Measurements from ENCODE around the gene CORO6.

The CORO6 gene

DNA sequence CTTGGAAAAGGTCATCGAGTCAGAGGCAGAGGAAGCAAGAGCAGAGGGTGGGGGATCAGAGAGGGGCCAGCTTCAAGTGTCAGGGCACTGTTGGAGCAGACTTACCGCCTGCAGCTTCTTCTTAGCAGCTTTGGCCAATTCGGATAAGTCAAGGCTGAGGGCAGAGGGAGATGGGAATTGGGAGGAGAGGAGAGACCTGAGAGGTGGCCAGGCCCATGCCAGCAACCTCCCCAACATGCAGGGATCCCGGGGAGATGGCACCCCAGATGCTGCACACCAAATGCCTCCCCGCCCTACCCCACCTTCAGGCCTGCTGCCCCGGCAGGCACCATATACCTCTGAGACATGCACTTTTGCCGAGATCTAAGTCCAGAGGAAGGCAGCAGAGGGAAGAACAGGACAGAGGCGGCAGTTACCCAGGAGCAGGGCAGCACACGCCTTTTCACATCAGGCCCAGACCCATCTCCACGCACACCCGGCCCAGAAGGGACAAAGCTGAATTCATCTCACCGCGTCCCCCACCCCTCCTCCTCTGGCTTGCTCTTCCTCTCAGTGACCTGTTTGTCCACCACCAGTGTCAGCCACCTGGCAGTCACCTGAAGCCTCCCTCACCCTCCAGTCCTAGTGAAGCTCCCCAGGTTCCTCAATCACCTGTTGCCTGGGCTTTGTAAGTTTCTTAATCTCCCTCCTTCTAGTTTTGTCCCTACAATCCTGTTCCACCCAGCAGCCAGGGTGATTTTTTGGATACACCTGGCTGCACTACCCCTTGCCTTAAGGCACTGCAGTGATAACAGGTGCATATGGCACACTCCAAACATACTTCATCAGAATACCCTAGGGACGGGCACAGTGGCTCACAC lies 43.9 kb downstream of the CORO6 start:
- DNase-seq (ENCODE audit: extremely low read depth in 1 of 2, low read depth in 1 of 2) = no peak

DNA sequence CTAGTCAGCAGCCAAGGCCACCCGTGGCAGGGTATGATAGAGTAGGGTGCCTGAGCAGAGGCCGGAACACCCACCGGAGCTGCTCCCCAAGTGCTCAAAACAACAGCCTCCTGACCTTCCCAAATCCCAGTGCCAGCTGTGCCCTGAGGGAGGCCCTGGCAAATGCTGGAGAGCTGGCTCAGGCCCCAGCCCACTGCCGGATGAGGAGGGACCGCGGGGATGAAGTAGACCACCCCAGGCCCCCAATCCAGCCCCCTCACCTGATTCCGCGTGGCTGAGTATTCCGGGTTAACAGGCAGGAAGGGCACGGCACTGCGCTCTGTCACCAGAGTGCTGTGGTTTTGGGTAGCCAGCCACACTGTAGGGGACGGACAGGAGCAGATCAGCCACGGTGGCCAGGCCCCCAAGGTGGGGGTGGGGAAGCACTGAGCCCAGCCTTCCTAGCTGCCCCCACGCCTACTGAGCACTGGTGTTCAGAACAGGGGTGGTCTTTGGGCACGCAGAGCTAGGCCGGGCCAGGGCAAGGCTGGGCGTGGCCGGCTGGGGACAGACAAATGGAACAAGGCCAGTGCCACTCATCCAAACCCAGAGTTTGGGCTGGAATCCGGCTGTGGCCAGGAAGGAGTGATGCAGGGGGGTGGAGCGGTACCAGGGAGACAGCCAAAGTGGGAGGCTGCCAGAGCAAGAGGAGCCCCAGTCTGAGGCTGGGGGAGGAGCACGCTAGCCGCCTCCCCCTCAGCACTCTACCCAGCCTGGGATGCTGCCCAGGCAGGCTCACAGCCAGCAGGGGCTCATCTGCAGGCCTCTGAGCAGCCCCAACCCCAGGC lies 45.1 kb downstream of the CORO6 start:
- no peak for DNase-seq (ENCODE audit: extremely low read depth in 1 of 2, low read depth in 1 of 2)

DNA sequence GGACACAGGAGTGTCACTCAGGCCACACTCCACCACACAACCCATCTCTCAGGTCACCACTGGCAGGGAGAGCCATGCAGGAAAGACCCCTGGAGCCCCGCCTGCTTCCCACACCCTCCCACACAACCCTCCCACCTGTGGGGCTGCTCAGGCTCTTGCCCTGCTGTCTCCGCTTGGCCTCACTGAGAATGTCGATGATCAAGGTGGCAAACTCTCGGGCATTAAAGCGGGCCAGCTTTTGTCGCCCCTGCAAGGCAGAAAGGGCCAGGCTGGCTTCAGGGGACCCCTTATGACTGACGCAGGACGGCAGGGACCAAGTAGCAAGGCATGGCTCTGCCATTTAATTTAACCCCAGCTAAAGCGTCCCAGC lies 45.7 kb downstream of the CORO6 start:
- DNase-seq (ENCODE audit: extremely low read depth in 1 of 2, low read depth in 1 of 2) = no peak

DNA sequence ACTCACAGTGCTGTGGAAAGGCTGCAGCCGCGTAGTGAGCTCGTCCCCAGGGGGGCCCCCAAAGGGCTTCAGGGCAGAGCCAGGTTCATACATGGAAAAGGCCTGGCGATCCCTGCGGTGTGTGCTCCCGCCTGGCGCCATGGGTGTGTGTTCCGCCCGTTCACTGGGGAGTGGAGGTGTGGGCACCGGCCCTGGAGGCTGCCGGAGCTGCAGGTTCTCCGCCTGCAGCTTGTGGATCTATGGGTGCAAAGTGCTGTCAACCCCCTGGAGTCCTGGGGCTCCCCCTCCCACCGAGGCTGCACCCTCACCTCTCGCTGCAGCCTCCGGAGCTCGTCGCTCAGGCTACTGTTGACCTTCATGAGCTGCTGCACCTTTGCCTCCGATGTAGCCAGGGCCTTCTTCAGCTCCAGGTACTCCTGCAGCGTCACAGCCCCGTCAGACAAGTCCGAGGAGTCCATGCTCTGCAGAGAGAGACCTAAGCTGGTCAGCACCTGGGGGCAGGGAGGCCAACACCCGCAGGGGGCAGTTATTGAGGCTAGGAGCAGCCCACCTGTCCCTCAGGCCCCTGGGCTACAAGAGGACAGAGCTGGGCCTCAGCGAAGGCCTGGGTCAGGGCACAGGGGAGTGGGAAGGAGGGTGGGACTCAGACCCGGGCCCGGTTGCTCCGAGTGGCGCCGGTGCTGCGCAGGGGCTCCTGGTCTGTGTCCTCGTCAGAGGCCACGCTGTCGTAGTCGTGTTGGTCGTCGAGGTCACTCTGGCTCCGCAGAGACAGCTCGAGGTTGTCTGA lies 46.3 kb downstream of the CORO6 start:
- no peak for DNase-seq (ENCODE audit: extremely low read depth in 1 of 2, low read depth in 1 of 2)

DNA sequence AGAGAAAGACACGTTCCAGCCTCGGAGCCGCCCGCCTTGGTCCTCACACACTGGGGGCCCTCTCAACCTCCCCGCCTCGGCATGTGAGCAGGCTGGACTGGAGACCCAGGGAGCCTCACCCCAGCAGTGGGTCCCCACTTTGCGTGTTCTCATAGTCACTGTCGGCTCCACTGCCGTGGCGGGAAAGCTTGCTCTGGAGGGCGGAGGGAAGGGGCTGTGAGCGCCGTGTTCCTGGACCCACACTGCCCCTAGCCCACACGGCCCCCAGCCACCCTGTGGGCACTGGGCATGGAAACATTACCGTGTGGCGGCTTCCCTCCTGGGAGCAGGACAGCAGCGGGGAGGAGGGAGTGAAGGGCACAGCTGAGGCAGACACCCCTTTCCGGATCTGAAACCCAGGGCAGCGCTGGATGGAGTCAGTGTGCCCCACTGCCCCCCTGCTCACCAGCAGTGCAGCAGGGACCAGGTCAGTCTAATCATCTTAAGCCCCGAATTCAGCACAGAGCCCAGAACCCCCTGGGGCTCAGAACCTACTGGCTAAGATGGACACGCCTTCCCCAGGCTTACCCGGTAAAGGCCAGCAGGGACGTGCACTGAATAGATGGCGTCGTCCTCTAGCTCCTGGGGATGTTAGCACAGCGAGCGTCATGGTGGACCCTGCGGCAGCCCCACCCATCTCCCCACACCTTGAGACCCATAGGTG lies 47.0 kb downstream of the CORO6 start:
- no peak for DNase-seq (ENCODE audit: extremely low read depth in 1 of 2, low read depth in 1 of 2)

DNA sequence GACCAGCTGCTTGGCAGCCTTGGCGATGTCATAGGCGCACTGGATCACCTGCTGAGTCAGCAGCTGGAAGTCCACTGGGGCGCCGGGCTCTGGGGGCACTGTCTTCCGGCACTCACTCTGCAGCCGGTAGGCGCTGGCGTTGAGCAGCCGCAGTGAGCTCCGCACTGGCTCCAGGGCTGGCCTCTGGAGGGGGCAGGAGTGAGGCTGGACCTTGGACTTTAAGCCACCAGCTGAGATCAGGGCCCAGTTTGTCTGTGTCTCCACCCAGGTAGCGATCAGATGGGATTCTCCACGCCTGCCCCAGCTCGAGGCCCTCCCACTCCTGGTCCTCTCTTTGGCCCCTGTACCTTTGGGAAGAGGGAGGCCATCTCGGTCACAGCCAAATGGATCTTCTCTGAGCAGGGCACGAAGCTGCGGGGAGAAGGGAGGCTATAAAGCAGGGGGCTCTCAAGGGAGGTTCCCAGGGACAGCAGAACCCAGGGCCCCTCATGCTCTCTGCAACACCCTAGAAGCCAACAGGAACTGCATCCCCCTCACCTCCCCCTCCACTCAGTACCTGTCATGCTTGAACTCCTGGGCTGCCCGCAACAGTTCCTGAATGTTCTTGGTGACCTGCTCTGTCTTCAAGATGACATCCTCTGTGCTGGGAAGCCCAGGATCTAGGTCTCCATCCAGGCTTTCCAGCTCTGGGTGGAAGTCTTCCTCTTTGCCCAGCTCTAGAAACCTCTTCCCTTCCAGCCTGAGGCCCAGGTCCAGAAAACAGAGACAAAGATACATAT lies 47.8 kb downstream of the CORO6 start:
- no peak for DNase-seq (ENCODE audit: extremely low read depth in 1 of 2, low read depth in 1 of 2)

DNA sequence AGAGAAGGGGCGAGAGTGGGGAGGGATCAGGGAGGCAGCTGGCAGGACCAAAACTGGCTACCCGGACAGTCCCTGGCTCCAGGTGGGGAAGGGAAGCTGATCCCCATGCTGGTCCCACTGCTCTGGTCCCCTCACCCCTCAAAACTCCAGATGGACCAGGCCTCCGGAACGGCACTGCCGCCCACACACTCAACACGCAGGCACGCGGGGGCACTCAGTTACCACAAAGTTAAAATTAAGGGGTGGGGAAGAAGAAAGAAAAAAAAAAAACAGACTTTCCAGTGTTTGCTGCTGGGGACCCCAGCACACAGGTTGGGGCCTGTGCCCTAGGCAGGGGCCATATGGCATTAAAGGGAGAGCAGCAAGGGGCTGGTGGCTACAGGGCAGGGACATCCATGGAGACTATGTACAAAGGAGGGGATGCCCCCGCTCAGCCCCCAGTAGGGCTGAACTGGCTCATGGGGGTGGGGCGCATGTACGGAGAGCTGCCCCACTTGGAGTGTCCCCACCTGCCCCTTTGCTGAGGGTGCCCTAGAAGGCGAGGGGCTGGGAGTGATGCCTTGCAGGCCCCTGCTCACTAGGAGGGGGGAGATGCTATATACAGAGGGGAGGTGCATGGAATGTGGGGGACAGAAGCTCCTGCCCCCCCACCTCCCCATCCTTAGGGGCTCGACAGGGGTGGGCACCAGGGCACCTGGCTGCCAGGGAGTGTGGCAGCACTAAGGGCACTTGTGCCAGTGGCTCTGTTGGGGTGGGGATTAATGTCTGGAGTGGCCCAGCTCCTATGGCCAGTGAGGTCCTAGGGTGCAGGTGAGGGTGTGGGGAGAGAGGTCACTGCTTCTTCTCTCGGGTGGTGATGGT lies 48.6 kb downstream of the CORO6 start:
- DNase-seq (ENCODE audit: extremely low read depth in 1 of 2, low read depth in 1 of 2) = no peak

DNA sequence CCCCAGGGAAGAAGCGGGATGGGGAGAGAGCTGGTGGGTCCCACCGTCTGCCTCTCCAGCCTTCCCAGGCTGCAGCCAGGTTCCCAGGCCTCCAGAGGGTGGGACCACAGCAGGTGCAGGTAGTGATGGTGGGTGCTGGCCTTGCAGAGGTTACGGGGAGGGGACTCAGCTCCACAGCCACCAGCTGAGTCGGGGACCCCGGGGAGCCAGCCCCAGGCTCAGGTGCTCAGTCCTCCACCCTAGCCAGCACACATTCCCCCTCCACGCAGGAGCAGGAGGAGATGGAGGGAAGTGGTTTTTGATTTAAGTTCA lies 49.2 kb downstream of the CORO6 start:
- DNase-seq (ENCODE audit: extremely low read depth in 1 of 2, low read depth in 1 of 2) = no peak

DNA sequence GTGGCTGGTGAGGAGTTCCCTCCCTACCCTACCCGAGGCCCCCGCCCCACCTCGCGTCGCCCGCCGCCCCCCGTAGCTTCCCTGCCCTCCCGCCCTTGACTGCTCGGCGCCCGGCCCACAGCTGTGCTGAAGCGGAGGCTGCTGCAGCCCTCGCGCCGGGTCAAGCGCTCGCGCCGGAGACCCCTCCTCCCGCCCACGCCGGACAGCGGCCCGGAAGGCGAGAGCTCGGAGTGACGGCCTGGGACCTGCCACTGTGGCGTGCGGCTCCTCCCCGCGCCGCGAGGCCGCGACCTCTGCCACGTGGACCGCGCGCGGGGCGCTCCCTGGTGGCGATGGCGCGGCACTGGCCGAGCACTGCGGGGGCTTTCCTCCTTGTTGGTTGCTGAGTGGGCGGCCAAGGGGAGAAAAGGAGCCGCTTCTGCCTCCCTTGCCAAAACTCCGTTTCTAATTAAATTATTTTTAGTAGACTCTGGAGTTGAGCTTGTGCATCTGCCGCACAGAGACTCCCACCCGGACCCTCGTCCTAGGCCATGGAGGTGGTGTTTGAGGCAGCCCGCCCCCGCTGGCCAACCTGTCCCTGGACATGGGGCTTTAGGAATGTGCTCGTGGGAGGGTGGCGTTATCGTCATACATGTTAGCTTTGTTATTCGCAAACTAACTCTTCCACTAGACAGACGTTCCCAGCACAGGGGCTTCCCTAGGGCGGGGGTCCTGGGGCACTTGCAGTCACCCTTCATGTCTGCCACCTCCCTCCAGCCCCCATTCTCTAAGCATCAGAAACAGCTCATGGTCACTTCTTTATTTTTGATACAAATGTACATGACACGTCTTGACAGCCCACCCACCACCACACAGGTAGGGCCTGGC lies 49.8 kb downstream of the CORO6 start:
- DNase-seq (ENCODE audit: extremely low read depth in 1 of 2, low read depth in 1 of 2) = peak in 1 of 2 donors; percentile 53

DNA sequence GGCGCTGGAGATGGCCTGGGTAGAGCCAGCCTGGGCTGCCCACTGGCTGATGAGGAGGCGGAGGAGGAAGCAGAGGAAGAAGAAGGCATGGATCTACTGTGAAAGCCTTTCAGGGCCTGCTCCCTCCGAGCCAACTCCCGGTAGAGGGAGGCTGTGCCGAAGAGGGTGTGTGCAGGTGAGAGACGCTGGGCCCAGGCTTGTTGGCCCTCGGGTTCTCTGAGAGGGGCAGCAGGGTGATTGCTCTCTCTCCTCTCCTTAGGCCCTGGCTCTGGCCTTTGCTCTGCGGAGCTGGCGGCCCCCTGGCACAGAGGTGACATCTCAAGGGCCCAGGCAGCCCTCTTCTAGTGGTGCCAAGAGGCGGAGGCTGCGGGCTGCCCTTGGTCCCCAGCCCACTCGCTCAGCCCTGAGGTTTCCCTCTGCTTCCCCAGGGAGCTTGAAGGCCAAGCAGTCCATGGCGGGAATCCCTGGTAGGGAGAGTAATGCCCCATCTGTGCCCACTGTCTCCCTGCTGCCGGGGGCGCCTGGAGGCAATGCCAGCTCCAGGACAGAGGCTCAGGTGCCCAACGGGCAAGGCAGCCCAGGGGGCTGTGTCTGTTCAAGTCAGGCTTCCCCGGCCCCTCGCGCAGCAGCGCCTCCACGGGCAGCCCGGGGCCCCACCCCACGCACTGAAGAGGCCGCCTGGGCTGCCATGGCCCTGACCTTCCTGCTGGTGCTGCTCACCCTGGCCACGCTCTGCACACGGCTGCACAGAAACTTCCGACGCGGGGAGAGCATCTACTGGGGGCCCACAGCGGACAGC lies 50.6 kb downstream of the CORO6 start:
- DNase-seq (ENCODE audit: extremely low read depth in 1 of 2, low read depth in 1 of 2) = no peak

DNA sequence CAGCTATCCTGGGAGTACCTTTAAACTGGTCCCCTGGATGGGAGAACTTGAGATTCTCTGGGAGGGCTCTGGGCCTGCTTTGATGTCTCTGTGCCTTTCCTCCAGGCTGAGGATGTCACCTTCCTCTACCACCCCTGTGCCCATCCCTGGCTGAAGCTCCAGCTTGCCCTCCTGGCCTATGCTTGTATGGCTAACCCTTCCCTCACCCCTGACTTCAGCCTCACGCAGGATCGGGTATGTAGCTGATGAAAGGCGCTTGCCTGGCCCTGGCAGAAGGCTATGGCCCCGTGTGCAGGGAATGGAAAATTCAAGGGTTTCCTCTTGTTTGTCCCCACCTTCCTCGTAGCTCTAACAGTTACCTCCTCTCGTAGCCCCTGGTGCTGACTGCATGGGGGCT lies 51.2 kb downstream of the CORO6 start:
- DNase-seq (ENCODE audit: extremely low read depth in 1 of 2, low read depth in 1 of 2) = no peak

DNA sequence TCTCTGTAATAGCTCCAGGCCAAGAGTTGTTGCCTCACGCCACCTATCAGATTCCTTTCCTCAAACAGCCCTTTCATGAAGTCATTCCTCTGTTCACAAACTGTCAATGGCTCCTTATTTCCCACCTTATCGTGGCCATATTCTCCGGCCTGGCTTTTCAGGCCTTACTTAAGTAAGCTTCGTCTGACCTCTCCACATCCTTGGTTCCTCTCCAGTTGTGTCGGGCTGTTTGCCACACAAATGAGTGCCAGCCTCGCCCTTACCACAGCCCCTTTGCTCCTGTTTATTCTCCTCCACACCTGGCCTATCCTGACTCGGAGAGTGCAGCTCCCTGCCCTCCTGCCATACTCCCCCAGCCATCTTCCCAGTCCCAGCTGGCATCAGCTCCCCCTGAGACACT lies 52.2 kb downstream of the CORO6 start:
- no peak for DNase-seq (ENCODE audit: extremely low read depth in 1 of 2, low read depth in 1 of 2)

DNA sequence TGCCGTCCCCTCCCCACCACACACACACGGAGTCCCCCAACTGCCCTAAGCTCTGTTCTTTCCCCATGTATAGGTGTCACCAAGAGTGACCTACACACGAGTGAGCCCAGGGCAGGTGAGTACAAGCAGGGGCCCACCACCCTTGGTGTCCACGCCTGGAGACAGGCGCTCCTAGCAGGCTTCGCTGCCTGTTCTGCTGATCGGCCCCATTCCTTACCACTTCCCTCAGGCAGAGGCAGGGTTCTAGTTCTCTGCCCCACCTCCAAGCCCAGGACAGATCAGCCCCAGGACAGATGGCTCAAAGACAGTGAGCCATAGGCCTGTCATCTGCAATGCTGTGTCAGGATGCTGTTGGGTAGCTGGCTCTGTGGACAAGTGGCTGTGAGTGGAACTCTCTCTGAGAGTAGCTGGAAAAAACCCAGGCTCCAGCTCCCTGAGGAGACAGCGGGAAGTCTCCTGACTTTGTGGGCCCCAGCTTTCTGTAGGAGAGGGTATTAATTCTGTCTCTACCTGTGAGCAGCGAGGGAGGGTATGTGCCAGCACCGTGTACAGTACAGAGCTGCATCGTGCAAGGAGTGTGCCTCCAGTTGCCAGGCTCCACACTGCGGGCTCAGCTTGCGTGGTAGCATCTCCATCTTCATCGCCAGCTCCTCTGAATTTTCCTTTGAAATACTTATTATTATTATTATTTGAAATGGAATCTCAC lies 53.3 kb downstream of the CORO6 start:
- no peak for DNase-seq (ENCODE audit: extremely low read depth in 1 of 2, low read depth in 1 of 2)

DNA sequence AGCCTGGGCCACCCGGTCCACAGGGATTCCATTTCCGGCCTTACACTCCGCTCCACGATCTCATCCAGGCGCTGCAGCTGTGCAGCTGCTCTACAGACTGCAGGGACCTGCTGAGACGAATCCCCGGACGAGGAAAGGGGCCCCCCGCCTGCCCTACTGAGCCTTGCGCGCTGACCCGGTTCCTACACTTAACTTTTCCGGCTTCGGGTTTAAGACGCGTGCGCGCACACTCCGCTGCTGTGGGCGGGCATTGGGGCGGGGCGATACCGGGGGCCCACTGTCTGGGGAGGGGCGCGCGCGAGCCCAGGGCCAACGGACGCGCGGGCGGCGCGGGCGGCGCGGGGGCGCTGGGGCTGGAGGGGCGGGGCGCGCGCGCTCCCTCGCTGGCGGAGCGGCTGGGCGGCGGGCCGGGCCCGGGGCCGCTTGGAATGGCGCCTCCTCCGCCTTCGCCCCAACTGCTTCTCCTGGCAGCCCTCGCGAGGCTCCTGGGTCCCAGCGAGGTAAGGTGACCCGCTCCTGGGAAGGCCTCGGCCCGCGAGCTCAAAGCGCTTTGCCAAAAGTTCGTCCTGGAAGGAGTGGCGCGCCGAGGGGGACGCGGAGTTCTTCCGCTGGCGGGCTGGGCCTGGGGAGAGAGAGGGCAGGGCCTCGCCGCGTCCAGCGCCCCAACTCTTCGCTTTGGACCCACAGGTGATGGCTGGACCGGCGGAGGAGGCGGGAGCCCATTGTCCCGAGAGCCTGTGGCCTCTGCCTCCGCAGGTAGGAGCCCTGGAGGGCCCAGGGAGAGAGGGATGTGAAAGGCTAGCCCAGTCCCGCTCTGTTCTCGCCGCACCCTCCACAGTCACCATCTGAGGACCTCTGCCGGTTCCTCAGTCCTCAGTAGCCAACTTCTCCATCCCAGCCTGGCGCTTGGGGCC lies 54.1 kb downstream of the CORO6 start, which contains the start of gene TP53I13:
Gene TP53I13, plus strand, starts transcription at position 371 of the 914 bp plus-strand sequence. Its CDS starts 58 bp downstream, at position 429.
- peak; percentile 66 to 85 for DNase-seq (ENCODE audit: extremely low read depth in 1 of 2, low read depth in 1 of 2)

DNA sequence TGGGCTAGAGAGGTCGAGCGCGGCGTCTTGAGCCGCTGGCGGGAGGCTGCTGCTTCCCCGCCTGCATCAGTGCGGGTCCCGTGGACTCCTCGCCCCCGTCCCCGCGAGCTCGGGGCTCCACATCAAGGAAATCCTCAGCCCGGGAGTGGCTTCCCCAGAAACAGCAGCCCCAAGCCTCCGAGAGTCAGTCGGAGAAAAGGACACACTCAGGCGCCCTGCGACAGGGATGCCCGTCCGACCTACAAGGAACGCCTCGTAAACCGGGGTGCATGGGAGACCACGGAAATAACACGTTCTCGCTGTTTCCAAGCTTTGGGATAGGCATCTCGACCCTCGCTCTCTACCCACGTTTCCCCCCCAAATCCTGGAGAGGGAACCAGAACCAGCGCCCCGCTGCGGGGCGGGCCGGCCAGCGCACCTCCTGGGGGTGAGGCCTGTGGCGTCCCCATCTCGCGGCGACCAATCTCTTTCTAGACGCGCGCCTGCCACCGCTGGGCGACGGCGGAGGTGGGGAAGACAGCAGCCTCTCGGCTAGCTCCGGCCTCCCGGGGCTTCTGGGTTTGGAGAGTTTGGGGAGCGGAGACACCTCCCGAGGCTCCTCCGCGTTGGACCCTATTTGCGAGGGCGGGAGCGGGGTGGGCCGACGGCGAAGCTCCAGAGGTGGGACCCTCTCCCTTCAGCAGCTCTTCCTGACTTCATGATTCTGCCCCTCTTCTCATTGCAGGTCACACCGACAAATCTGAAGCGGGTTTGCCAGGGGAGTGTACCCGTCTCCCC lies 55.0 kb downstream of the CORO6 start:
- peak in 1 of 2 donors; percentile 62 for DNase-seq (ENCODE audit: extremely low read depth in 1 of 2, low read depth in 1 of 2)
